ENCODE results near the gene MRPL22.

The MRPL22 gene

GRCh38 chr5:155015239-155015638 lies 74.4 kb downstream of the MRPL22 start:
- TF ChIP-seq, protein P1, sequence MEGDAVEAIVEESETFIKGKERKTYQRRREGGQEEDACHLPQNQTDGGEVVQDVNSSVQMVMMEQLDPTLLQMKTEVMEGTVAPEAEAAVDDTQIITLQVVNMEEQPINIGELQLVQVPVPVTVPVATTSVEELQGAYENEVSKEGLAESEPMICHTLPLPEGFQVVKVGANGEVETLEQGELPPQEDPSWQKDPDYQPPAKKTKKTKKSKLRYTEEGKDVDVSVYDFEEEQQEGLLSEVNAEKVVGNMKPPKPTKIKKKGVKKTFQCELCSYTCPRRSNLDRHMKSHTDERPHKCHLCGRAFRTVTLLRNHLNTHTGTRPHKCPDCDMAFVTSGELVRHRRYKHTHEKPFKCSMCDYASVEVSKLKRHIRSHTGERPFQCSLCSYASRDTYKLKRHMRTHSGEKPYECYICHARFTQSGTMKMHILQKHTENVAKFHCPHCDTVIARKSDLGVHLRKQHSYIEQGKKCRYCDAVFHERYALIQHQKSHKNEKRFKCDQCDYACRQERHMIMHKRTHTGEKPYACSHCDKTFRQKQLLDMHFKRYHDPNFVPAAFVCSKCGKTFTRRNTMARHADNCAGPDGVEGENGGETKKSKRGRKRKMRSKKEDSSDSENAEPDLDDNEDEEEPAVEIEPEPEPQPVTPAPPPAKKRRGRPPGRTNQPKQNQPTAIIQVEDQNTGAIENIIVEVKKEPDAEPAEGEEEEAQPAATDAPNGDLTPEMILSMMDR (IDR thresholded peaks at IDR 0.05; ENCODE audit: borderline replicate concordance, control extremely low read depth, extremely low read depth, insufficient read depth, missing control alignments) = no peak
- DNase-seq (ENCODE audit: low spot score) = no peak
- in situ Hi-C loops (cut with MboI; ENCODE audit: low sequenced_read_pairs, unreplicated experiment) = no loop called here

DNA sequence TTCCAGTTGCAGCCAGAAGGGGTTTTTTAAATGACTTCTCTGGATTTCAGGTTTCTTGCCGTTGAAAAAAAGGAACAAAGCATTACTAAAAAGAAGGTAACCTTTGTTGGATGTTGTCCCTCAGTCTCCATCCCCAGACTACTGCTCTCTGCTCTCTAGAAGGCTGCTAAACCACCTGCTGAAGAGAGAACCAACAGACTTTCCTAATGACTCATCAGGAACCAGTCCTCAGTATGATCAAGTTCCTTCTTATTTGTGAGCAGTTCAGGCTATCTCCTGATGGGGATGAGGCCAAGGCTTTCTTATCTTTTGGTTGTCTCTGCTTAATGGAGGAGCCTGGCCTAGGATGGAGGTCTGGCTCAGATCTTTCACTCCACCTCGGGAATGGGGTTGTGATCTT lies 76.7 kb downstream of the MRPL22 start:
- DNase-seq (ENCODE audit: low spot score) = peak; percentile 53
- TF ChIP-seq, protein P1 (IDR thresholded peaks at IDR 0.05; ENCODE audit: borderline replicate concordance, control extremely low read depth, extremely low read depth, insufficient read depth, missing control alignments) = no peak
- in situ Hi-C loops (cut with MboI; ENCODE audit: low sequenced_read_pairs, unreplicated experiment) = no loop called here

All from GM13976 (cell line).